NT2/D1 (cell line): ENCODE results near the gene TMEM176B.
"Not testable (repeated sequence)": the region's sequence is repeated elsewhere in the genome, so short reads cannot be mapped to it uniquely, and the experiment has no call there.

ENCODE experiments used
- DNase-seq: peaks from one replicate; pipeline ENCODE4 v3.0.0-alpha.2; 2011; ENCODE audit warnings: low read depth, low spot score
- H3K27me3 ChIP-seq: 2 replicates; pipeline ENCODE4 v1.6.0; 2011; ENCODE audit warnings: mild to moderate bottlenecking; ENCODE audit not compliant: insufficient read length, insufficient read depth
- H3K36me3 ChIP-seq: 2 replicates; pipeline ENCODE4 v1.6.1; 2011; ENCODE audit warnings: mild to moderate bottlenecking, low read length, mixed read lengths; ENCODE audit not compliant: insufficient read depth, insufficient read length
- H3K4me1 ChIP-seq: 2 replicates; pipeline ENCODE4 v1.5.1; 2011; ENCODE audit not compliant: insufficient read depth, insufficient read length
- H3K4me3 ChIP-seq: 2 replicates; pipeline ENCODE4 v1.5.1; 2011; ENCODE audit warnings: low read depth; ENCODE audit not compliant: insufficient read length
- H3K9ac ChIP-seq: 2 replicates; pipeline ENCODE4 v1.6.0; 2011; ENCODE audit warnings: low read depth; ENCODE audit not compliant: insufficient read length
- H3K9me3 ChIP-seq: 2 replicates; pipeline ENCODE4 v1.5.1; 2011; ENCODE audit warnings: mild to moderate bottlenecking, low read length; ENCODE audit not compliant: insufficient read depth
- SUZ12 ChIP-seq: IDR thresholded peaks from 2 replicates; pipeline ENCODE4 v1.6.1; 2011; ENCODE audit not compliant: insufficient read length, insufficient read depth; ENCODE audit errors: extremely low read depth
- YY1 ChIP-seq: IDR thresholded peaks from 2 replicates; pipeline ENCODE4 v1.6.1; 2011; ENCODE audit not compliant: insufficient read length, insufficient read depth
- ZNF274 ChIP-seq: IDR thresholded peaks from 2 replicates; pipeline ENCODE4 v1.6.1; 2011; ENCODE audit warnings: mild to moderate bottlenecking, low read depth, low read length

The TMEM176B gene

GRCh38 chr7:150820148-150820547 is 20.0 kb upstream of the TMEM176B start:
- TF ChIP-seq YY1 (no peak), SUZ12 (no peak), ZNF274 (no peak)
- H3K9me3 ChIP-seq: peaks cover 7% of the 10 kb centered on the region
- peaks cover 2% of the 10 kb centered on the region for H3K4me1 ChIP-seq
- no peak overlapping the region for H3K4me3 ChIP-seq
- no peak for DNase-seq
- H3K36me3 ChIP-seq: no peaks in the 10 kb centered on the region
- no peaks in the 10 kb centered on the region for H3K27me3 ChIP-seq
- H3K9ac ChIP-seq: no peak overlapping the region

- TF ChIP-seq SUZ12 (no peak), YY1 (no peak), ZNF274 (no peak)
- peaks cover 2% of the 10 kb centered on the region for H3K4me1 ChIP-seq
- no peaks in the 10 kb centered on the region for H3K36me3 ChIP-seq
- H3K9me3 ChIP-seq: peaks cover 7% of the 10 kb centered on the region
- H3K4me3 ChIP-seq: no peak overlapping the region
- no peaks in the 10 kb centered on the region for H3K27me3 ChIP-seq
- DNase-seq: no peak
- H3K9ac ChIP-seq: no peak overlapping the region
Observed at GRCh38 chr7:150818971-150819370, 18.8 kb upstream of the TMEM176B start.

- Histone ChIP-seq H3K36me3 (no peaks in the 10 kb centered on the region), H3K9me3 (peaks cover 7% of the 10 kb centered on the region), H3K4me1 (no peaks in the 10 kb centered on the region), H3K9ac (no peak overlapping the region), H3K4me3 (no peak overlapping the region), H3K27me3 (no peaks in the 10 kb centered on the region)
- TF ChIP-seq ZNF274: no peak
- TF ChIP-seq YY1: no peak
- TF ChIP-seq SUZ12: no peak
- no peak for DNase-seq
Observed at GRCh38 chr7:150814328-150815001, 14.3 kb upstream of the TMEM176B start.

GRCh38 chr7:150807616-150808438 is 7.7 kb upstream of the TMEM176B start:
- H3K36me3 ChIP-seq, H3K4me3 ChIP-seq, H3K9me3 ChIP-seq, H3K4me1 ChIP-seq, H3K9ac ChIP-seq, DNase-seq, H3K27me3 ChIP-seq: not testable (repeated sequence)

GRCh38 chr7:150806863-150807262 is 6.7 kb upstream of the TMEM176B start:
- H3K36me3 ChIP-seq: no peaks in the 10 kb centered on the region
- H3K9me3 ChIP-seq: peaks cover 9% of the 10 kb centered on the region; the same call in 1 of the 2 replicates

GRCh38 chr7:150806454-150806853 is 6.3 kb upstream of the TMEM176B start:
- Histone ChIP-seq H3K4me1 (no peaks in the 10 kb centered on the region), H3K4me3 (no peak overlapping the region), H3K9me3 (peaks cover 9% of the 10 kb centered on the region; the same call in 1 of the 2 replicates), H3K9ac (no peak overlapping the region), H3K36me3 (no peaks in the 10 kb centered on the region), H3K27me3 (peaks cover 14% of the 10 kb centered on the region)
- TF ChIP-seq SUZ12 (no peak), YY1 (no peak), ZNF274 (no peak)
- no peak for DNase-seq

More at GRCh38 chr7:150806863-150807262, 6.7 kb upstream of the TMEM176B start:
- TF ChIP-seq ZNF274 (no peak), YY1 (no peak), SUZ12 (no peak)
- no peak for DNase-seq
- Histone ChIP-seq H3K9ac (no peak overlapping the region), H3K4me1 (no peaks in the 10 kb centered on the region), H3K4me3 (no peak overlapping the region), H3K27me3 (peaks cover 10% of the 10 kb centered on the region)

- no peaks in the 10 kb centered on the region for H3K4me1 ChIP-seq
- no peak overlapping the region for H3K4me3 ChIP-seq
- H3K27me3 ChIP-seq: peaks cover 20% of the 10 kb centered on the region
- H3K36me3 ChIP-seq: no peaks in the 10 kb centered on the region
- no peak for TF ChIP-seq ZNF274
- peaks cover 9% of the 10 kb centered on the region; the same call in 1 of the 2 replicates for H3K9me3 ChIP-seq
- DNase-seq: no peak
- H3K9ac ChIP-seq: no peak overlapping the region
Observed at GRCh38 chr7:150805864-150806263, 5.7 kb upstream of the TMEM176B start.
